ENCODE results near the gene IL25. TPM values are rescaled to one million over a fixed set of nuclear protein-coding genes. Genes with fewer than 3 reads are reported as not detected.
"Not testable (repeated sequence)": the region's sequence is repeated elsewhere in the genome, so short reads cannot be mapped to it uniquely, and the experiment has no call there.

The IL25 gene
- total RNA-seq, 1 donor from 2014 or later, result not detected

- Histone ChIP-seq H3K4me3 (no peak overlapping the region), H3K27me3 (no peaks in the 10 kb centered on the region), H3K9me3 (no peaks in the 10 kb centered on the region), H3K27ac (no peak overlapping the region), H3K4me1 (no peaks in the 10 kb centered on the region), H3K36me3 (no peaks in the 10 kb centered on the region)
- no peak for DNase-seq
- no peak for TF ChIP-seq CTCF (IDR thresholded peaks at IDR 0.05)
- no peak for ATAC-seq
- intact Hi-C loops (cut with DNase I), result no loop called here
These were observed 45.4 kb downstream of the IL25 start for GRCh38 chr14:23418021-23418420.

- H3K27me3 ChIP-seq; ATAC-seq; H3K4me1 ChIP-seq; H3K27ac ChIP-seq; H3K4me3 ChIP-seq; intact Hi-C loops (cut with DNase I); DNase-seq; H3K36me3 ChIP-seq; H3K9me3 ChIP-seq: not testable (repeated sequence)
These were observed 47.0 kb downstream of the IL25 start for GRCh38 chr14:23419646-23420045.

- ATAC-seq (no peak), DNase-seq (no peak)
- TF ChIP-seq CTCF (IDR thresholded peaks at IDR 0.05), result no peak
- H3K4me3 ChIP-seq, result no peak overlapping the region
- H3K4me1 ChIP-seq, result no peaks in the 10 kb centered on the region
- no peak overlapping the region for H3K27ac ChIP-seq
- H3K27me3 ChIP-seq, result no peaks in the 10 kb centered on the region
- H3K9me3 ChIP-seq, result no peaks in the 10 kb centered on the region
- no peaks in the 10 kb centered on the region for H3K36me3 ChIP-seq
- intact Hi-C loops (cut with DNase I), result no loop called here
These were observed 49.0 kb downstream of the IL25 start for GRCh38 chr14:23421594-23421993.

GRCh38 chr14:23423657-23424056 is 51.0 kb downstream of the IL25 start:
- Histone ChIP-seq H3K9me3 (no peaks in the 10 kb centered on the region), H3K27me3 (no peaks in the 10 kb centered on the region), H3K4me3 (no peak overlapping the region), H3K4me1 (no peaks in the 10 kb centered on the region), H3K36me3 (no peaks in the 10 kb centered on the region), H3K27ac (no peak overlapping the region)
- intact Hi-C loops (cut with DNase I), result no loop called here
- TF ChIP-seq CTCF (IDR thresholded peaks at IDR 0.05), result no peak
- DNase-seq (no peak), ATAC-seq (no peak)

- DNase-seq, result no peak
- Histone ChIP-seq H3K4me3 (no peak overlapping the region), H3K9me3 (no peaks in the 10 kb centered on the region), H3K36me3 (no peaks in the 10 kb centered on the region), H3K4me1 (no peaks in the 10 kb centered on the region), H3K27me3 (no peaks in the 10 kb centered on the region), H3K27ac (no peak overlapping the region)
- intact Hi-C loops (cut with DNase I), result no loop called here
- TF ChIP-seq CTCF (IDR thresholded peaks at IDR 0.05), result no peak
- no peak for ATAC-seq
These were observed 52.6 kb downstream of the IL25 start for GRCh38 chr14:23425169-23425568.

GRCh38 chr14:23425798-23426197 is 53.2 kb downstream of the IL25 start:
- H3K27ac ChIP-seq, H3K4me3 ChIP-seq, DNase-seq: not testable (repeated sequence)

More at GRCh38 chr14:23425798-23426197, 53.2 kb downstream of the IL25 start:
- intact Hi-C loops (cut with DNase I); H3K9me3 ChIP-seq; ATAC-seq; H3K36me3 ChIP-seq; H3K27me3 ChIP-seq; H3K4me1 ChIP-seq: not testable (repeated sequence)

Small RNA genes within 50 kb of the gene (microRNA-seq; reads per million reads assigned to microRNA genes)
- gene MIR208A (ENCODE audit: borderline microRNAs expressed) (5.4 reads per million, percentile 31 among the genes with 10 or more reads in this experiment), gene MIR208B (ENCODE audit: borderline microRNAs expressed) (271 reads per million, percentile 75 among the genes with 10 or more reads in this experiment)

Other genes with a start within 250 kb of the IL25 start
- gene SLC7A8, start 189.1 kb upstream of the IL25 start, total RNA-seq, result 49.8 TPM
- gene RNF212B, start 134.9 kb upstream of the IL25 start, total RNA-seq, result not detected
- 11.0 TPM for gene HOMEZ, start 86.7 kb upstream of the IL25 start, total RNA-seq
- gene PPP1R3E, start 70.0 kb upstream of the IL25 start, total RNA-seq, result 14.6 TPM
- gene BCL2L2, start 66.0 kb upstream of the IL25 start, total RNA-seq, result 53.0 TPM
- 118 TPM for gene PABPN1, start 51.4 kb upstream of the IL25 start, total RNA-seq
- 12.1 TPM for gene SLC22A17, start 19.9 kb upstream of the IL25 start, total RNA-seq
- 10.4 TPM for gene EFS, start 7.6 kb upstream of the IL25 start, total RNA-seq
- gene CMTM5, start 4.2 kb downstream of the IL25 start, total RNA-seq, result 0.96 TPM
- gene MYH6, start 35.5 kb downstream of the IL25 start, total RNA-seq, result 3.4 TPM
- gene MYH7, start 62.9 kb downstream of the IL25 start, total RNA-seq, result 0.12 TPM
- gene NGDN, start 96.9 kb downstream of the IL25 start, total RNA-seq, result 32.3 TPM
- 2.3 TPM for gene ZFHX2, start 179.0 kb downstream of the IL25 start, total RNA-seq
- 15.5 TPM for gene THTPA, start 183.5 kb downstream of the IL25 start, total RNA-seq
- gene AP1G2, start 195.0 kb downstream of the IL25 start, total RNA-seq, result 128 TPM
- 6.2 TPM for gene JPH4, start 206.0 kb downstream of the IL25 start, total RNA-seq